Muscle of leg (tissue), 11 donors: ENCODE results near the gene TMEM123. TPM values are rescaled to one million over a fixed set of nuclear protein-coding genes. Genes with fewer than 3 reads are reported as not detected.
"Not testable (repeated sequence)": the region's sequence is repeated elsewhere in the genome, so short reads cannot be mapped to it uniquely, and the experiment has no call there.

Experiments used
- DNase-seq: peaks from one replicate; pipeline ENCODE4 v3.0.0; 2013
- H3K27ac ChIP-seq: one replicate; pipeline ENCODE4 v1.5.1; 2013; ENCODE audit warnings: mild to moderate bottlenecking, low read length, control low read depth
- H3K27me3 ChIP-seq: one replicate; pipeline ENCODE4 v1.6.1; 2013; ENCODE audit warnings: low read length; ENCODE audit not compliant: control insufficient read depth, insufficient read depth
- H3K36me3 ChIP-seq: one replicate; pipeline ENCODE4 v1.6.1; 2013; ENCODE audit warnings: low read length; ENCODE audit not compliant: control insufficient read depth, insufficient read depth
- H3K4me1 ChIP-seq: one replicate; pipeline ENCODE4 v1.6.1; 2013; ENCODE audit warnings: low read length; ENCODE audit not compliant: control insufficient read depth, insufficient read depth
- H3K4me3 ChIP-seq: one replicate; pipeline ENCODE4 v1.5.1; 2013; ENCODE audit warnings: low read length, control low read depth
- H3K9me3 ChIP-seq: replicated peaks from 2 replicates; pipeline ENCODE4 v1.6.1; 2013; ENCODE audit warnings: low read depth, low read length; ENCODE audit not compliant: control insufficient read depth
- WGBS: methylation state at CpG from one replicate; pipeline ENCODE4 v1.1.5; 2013; ENCODE audit warnings: missing lambda C conversion rate; ENCODE audit not compliant: insufficient coverage; 5-methylcytosine and 5-hydroxymethylcytosine counted together
- polyA plus RNA-seq, 8 donors: library from polyadenylated mRNA; unstranded; fragments of 120-200 nt; gene quantifications; one replicate each; pipeline versions ENCODE4 v1.2.1 to v1.2.3, GENCODE V29; 2013; ENCODE audit warnings: inconsistent platforms in 1 of 8, low replicate concordance in 1 of 8; ENCODE audit not compliant: insufficient read length in 8 of 8, insufficient read depth in 1 of 8
- total RNA-seq: library from RNA; stranded (reverse); fragments of 120-200 nt; gene quantifications from one replicate; pipeline ENCODE4 v1.2.4, GENCODE V29; 2013

The TMEM123 gene
- total and polyA plus RNA-seq, 9 donors = 80.2 to 158 (median 133) TPM

DNA sequence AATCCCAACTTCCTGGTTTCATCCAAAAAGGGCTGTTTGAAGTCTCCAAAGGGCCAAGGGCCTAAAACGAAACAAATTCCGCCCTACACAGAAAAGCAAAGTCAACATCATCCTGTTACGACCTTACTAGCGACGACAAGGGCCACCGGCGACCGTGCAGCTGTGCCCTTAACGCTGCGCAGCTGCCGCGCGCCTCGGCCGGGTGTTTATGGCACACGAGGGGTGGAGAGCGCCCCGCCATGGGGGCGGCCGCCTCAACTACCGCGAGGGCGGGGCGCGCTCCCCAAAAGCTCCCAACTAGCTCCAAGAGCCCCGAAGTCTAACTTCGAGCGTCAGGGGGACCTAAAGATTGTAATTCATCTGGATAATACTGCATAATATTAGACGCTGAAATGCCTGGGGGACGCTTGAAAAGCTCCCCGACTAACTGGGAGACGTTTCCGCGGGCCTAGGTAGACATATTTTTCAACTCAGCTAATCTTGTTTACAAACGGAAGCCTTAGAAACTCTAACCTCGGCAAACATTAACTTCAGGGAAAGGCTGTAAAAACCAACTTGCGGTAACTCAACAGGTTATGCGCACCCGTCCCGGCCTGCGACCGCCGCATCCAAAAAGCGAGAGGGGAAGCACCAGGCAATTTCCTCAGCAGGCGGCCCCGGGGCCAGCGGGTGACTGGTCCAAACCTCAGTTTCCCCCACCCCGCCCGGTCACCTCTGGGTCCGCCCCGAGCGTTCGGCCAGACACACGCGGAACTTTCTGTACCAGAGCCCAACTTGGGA, 694 bp downstream of the TMEM123 start:
- Histone ChIP-seq H3K36me3 (no peaks in the 10 kb centered on the region), H3K4me3 (peak overlapping the region; percentile 92), H3K27me3 (no peaks in the 10 kb centered on the region), H3K4me1 (peaks cover 10% of the 10 kb centered on the region), H3K27ac (peak overlapping the region; percentile 95), H3K9me3 (no peaks in the 10 kb centered on the region)
- 0% methylated on average over 47 of the region's 55 CpGs for WGBS
- peak; percentile 85 for DNase-seq

DNA sequence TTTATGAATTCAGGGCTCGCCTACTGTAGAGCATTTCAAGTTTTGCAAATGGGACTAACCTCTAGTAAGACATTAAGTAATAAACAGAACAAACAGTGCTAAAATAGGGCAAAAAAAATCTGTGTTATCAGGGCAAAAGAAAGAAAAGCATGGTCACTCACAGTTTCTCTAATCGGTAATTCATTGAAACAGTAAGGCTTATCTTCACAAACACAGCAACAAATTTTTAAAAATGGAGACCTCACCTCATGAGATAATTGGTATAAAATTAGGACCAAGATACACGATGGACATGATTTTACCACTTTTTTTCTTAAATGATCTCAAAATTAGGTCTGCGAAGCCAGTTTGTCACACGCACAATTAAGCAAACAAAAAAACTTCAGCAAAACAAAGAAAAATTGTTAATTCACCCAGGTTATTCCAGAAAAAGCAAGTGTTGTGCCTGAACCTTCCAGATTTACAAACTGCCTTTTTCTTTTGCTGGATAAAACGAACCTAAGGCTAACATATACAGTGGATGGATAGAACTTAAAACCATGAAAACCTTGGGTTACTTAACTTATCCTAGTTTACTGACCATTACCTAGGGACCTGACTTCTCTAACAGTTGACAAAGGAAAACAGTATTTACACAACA, 1.4 kb downstream of the TMEM123 start:
- peak overlapping the region; percentile 95 for H3K27ac ChIP-seq
- no peak for DNase-seq
- H3K36me3 ChIP-seq = no peaks in the 10 kb centered on the region
- peaks cover 10% of the 10 kb centered on the region for H3K4me1 ChIP-seq
- H3K9me3 ChIP-seq = no peaks in the 10 kb centered on the region
- no CpG with 5 or more reads among the region's 6 CpGs for WGBS
- H3K4me3 ChIP-seq = peak overlapping the region; percentile 92
- H3K27me3 ChIP-seq = no peaks in the 10 kb centered on the region

DNA sequence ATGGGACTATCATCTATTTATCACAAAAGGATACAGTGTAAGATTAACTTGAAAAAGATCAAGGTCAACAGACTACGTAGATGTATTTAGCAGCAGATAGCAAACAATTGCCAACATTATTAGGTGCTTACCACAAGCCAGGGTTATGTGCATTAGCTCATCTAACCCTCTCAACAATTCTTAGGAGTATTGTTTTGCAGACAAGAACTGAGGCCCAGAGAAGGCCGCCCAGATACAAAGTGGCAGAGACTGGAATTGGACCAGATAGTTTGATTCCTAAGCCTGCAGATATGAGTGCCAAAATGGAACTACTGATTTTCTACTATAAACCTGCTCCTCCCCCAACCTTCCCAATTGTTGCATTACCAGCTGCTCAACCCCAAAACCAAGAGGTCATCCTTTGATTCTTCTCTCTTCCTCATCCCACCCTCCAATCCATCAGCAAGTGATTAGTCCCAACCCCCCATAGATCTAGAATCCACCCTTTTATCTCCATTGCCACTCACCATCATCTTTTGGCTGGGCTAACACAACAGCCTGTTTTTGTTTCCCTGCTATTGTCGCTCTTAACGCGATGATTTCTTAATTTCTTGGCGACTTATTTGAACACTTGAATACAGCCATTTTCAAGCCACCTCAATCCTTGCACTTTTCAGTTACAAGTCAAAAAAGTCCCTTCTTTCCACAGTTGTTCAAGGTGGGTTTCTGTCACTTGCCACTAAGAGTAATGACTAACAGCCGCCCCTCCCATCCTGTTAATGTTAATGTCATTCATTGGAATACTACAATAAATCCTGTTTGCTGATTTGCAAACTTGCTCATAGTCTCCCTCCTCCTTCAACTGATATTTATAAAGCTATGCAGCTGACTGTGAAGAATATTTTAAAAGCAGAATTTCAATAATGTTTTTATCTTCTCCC, 2.7 kb downstream of the TMEM123 start:
- DNase-seq = no peak
- peaks cover 10% of the 10 kb centered on the region for H3K4me1 ChIP-seq
- WGBS = 76% methylated on average over 4 of the region's 7 CpGs
- no peaks in the 10 kb centered on the region for H3K9me3 ChIP-seq
- H3K4me3 ChIP-seq = no peak overlapping the region
- no peak overlapping the region for H3K27ac ChIP-seq
- no peaks in the 10 kb centered on the region for H3K27me3 ChIP-seq
- no peaks in the 10 kb centered on the region for H3K36me3 ChIP-seq

DNA sequence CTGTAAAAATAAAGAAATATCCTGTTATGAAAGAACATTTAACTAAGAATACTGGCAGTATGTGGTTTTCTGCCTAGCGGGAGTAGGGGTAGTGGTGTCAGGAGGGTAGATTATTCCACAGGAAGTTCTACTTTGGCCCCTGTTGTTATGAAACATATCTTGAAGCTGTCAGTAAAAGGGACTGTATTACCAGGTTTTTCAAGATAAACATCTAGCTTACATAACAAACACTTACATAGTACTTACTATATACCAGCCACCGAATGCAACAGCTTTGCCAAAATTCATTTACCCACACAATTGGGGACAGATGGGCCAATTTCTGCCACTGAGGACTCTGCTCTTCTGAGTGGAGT, 3.7 kb downstream of the TMEM123 start:
- Histone ChIP-seq H3K27me3 (no peaks in the 10 kb centered on the region), H3K4me1 (peaks cover 10% of the 10 kb centered on the region), H3K9me3 (no peaks in the 10 kb centered on the region), H3K27ac (no peak overlapping the region), H3K4me3 (no peak overlapping the region), H3K36me3 (no peaks in the 10 kb centered on the region)
- DNase-seq = no peak
- 100% methylated on average over 1 of the region's 2 CpGs for WGBS

DNA sequence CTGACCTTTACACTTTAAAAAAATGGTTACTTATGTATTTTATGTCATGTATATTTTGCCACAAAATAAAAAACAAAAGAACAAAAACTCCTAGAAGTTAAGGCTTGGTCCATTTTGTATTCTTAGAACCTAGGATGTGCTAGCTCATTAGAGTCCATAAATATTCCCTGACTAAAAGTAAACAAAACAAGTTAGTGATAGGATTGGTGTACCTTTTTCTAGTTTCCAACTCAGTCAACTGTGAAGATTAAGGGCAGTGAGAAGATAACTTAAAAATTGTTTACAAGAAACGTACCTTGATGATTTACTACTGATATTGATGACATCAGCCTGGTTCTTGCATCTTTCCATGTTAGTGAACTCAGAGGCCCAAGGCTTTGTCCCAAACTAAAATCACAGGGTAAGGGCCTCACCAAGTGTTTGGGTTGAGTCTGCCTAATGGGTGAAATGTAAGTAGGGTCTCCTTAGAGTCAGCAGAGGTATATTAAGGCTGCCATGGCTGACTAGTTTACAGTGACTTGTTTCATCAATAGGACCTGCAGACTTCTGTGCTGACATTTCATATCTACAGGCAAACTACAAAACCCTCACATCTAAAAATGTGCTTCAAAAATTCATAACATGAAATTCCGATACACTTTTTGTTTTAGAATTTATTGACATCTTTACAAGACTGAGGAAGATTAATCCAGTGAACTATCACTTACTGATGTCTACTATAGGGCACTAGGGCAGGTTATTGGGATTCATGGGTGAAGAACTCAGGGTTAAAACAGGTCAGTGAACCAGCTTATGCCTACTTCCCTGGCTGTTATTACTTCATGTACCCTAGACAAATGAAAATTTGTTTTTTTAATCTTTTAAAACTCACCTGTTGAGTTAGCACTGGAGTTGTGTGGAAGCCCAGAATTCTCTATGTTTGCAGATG, 4.4 kb downstream of the TMEM123 start:
- H3K27me3 ChIP-seq = no peaks in the 10 kb centered on the region
- no peak for DNase-seq
- H3K4me1 ChIP-seq = peaks cover 7% of the 10 kb centered on the region
- H3K9me3 ChIP-seq = no peaks in the 10 kb centered on the region
- H3K4me3 ChIP-seq = no peak overlapping the region
- no CpG with 5 or more reads among the region's 2 CpGs for WGBS
- no peak overlapping the region for H3K27ac ChIP-seq
- no peaks in the 10 kb centered on the region for H3K36me3 ChIP-seq

DNA sequence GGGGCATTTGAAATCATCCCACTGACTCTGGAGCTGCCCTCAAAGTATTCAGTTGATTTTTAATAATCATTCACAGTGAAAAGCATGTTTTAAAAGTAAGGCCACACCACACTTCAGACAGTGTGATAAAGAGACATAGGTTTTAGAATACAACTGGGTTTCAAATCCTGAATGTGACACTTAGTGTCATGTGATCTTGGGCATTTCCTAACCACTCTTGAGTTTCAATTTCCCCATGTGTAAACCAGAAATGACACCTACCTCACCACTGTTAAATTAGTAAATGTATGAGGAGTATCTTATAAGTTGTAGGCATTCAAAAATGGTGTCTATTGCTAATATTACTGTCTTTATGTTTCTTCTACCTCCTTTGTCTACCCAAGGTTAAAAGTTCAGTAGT, 5.4 kb downstream of the TMEM123 start:
- no peak overlapping the region for H3K27ac ChIP-seq

DNA sequence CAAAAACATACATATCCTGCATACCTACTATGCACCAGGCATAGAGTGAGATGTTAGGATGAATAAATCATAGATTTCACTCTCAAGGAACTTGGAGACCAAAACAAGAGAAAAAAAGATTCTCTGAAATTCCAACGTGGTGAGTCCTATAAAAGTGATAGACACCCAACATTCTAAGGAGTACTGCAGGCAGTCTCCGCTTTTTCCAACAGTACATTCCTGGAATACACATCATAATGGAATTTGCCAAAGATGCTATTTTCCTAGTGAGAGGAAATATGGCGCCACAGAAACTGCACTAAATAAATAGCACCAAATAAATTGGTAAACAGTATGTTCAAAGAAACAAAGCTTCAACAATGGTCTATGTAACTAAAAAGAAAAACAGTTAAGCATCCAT, 6.0 kb downstream of the TMEM123 start:
- Histone ChIP-seq H3K4me1 (peaks cover 6% of the 10 kb centered on the region), H3K27me3 (no peaks in the 10 kb centered on the region), H3K9me3 (no peaks in the 10 kb centered on the region), H3K27ac (no peak overlapping the region), H3K4me3 (no peak overlapping the region), H3K36me3 (no peaks in the 10 kb centered on the region)
- no CpG with 5 or more reads among the region's 3 CpGs for WGBS
- DNase-seq = no peak

More for the DNA sequence above, 5.4 kb downstream of the TMEM123 start:
- peaks cover 6% of the 10 kb centered on the region for H3K4me1 ChIP-seq
- DNase-seq = peak; percentile 27
- no peak overlapping the region for H3K4me3 ChIP-seq
- no peaks in the 10 kb centered on the region for H3K9me3 ChIP-seq
- no peaks in the 10 kb centered on the region for H3K27me3 ChIP-seq
- no peaks in the 10 kb centered on the region for H3K36me3 ChIP-seq

DNA sequence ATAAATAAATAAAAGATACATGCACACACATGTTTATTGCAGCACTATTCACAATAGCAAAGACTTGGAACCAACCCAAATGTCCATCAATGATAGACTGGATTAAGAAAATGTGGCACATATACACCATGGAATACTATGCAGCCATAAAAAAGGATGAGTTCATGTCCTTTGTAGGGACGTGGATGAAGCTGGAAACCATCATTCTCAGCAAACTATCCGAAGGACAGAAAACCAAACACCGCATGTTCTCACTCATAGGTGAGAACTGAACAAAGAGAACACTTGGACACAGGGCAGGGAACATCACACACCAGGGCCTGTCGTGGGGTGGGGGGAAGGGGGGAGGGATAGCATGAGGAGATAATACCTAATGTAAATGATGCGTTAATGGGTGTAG, 7.9 kb downstream of the TMEM123 start:
- not testable (repeated sequence) for H3K36me3 ChIP-seq, DNase-seq, H3K9me3 ChIP-seq, H3K27ac ChIP-seq, H3K27me3 ChIP-seq, H3K4me1 ChIP-seq, H3K4me3 ChIP-seq
- 100% methylated on average over 1 of the region's 5 CpGs for WGBS

DNA sequence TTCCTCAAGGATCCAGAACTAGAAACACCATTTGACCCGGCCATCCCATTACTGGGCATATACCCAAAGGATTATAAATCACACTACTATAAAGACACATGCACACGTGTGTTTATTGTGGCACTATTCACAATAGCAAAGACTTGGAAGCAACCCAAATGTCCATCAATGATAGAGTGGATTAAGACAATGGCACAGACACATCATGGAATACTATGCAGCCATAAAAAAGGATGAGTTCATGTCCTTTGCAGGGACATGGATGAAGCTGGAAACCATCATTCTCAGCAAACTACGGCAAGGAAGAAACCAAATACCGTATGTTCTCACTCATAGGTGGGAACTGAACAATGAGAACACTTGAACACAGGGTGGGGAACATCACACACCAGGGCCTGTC, 8.4 kb downstream of the TMEM123 start:
- not testable (repeated sequence) for H3K27ac ChIP-seq, DNase-seq, H3K27me3 ChIP-seq, H3K36me3 ChIP-seq, H3K9me3 ChIP-seq, H3K4me3 ChIP-seq, H3K4me1 ChIP-seq
- no CpG with 5 or more reads among the region's 4 CpGs for WGBS
